ENCODE data around the gene GSTA3. TPM values are rescaled to one million over a fixed set of nuclear protein-coding genes. Genes with fewer than 3 reads are reported as not detected.
"Not testable (repeated sequence)": the region's sequence is repeated elsewhere in the genome, so short reads cannot be mapped to it uniquely, and the experiment has no call there.

GSTA3 gene
- total and polyA plus RNA-seq, 2 experiments from 2014 or later: not detected

GRCh38 chr6:52918771-52919170, 9.3 kb upstream of the GSTA3 start:
- DNase-seq (ENCODE audit: low spot score); H2AFZ ChIP-seq; H3K36me3 ChIP-seq (ENCODE audit: insufficient read depth); H3K9me2 ChIP-seq (ENCODE audit: insufficient read depth); H3K9me3 Mint-ChIP-seq; H3F3A ChIP-seq (replicated peaks; ENCODE audit: low read depth); H3K27me3 ChIP-seq (ENCODE audit: insufficient read depth); H3K4me2 ChIP-seq; H3K27ac ChIP-seq (ENCODE audit: low read depth); H3K79me2 ChIP-seq (replicated peaks; ENCODE audit: insufficient read depth); ATAC-seq; H3K27me3 Mint-ChIP-seq (ENCODE audit: insufficient read depth, low read depth, poor library complexity); H3K4me3 ChIP-seq; H3K36me3 Mint-ChIP-seq (ENCODE audit: low read depth); H4K20me1 ChIP-seq (replicated peaks; ENCODE audit: insufficient read depth); H3K4me3 Mint-ChIP-seq; H3K27ac Mint-ChIP-seq: not testable (repeated sequence)
- H3K4me1 ChIP-seq (ENCODE audit: insufficient read depth): peaks cover 13% of the 10 kb centered on the region
- H3K4me1 Mint-ChIP-seq: peaks cover 13% of the 10 kb centered on the region

GRCh38 chr6:52918027-52918686, 8.7 kb upstream of the GSTA3 start:
- H3K27ac Mint-ChIP-seq; H3K27me3 Mint-ChIP-seq (ENCODE audit: insufficient read depth, low read depth, poor library complexity): not testable (repeated sequence)

GRCh38 chr6:52914516-52914915, 5.0 kb upstream of the GSTA3 start:
- H3K36me3 Mint-ChIP-seq (ENCODE audit: low read depth): no peaks in the 10 kb centered on the region; the same call in 2 of the 3 replicates
- no peaks in the 10 kb centered on the region for H3K4me1 Mint-ChIP-seq
- Histone ChIP-seq H3K27me3 (ENCODE audit: insufficient read depth) (no peaks in the 10 kb centered on the region), H3K4me3 (no peak overlapping the region), H2AFZ (no peak overlapping the region), H3K9me2 (ENCODE audit: insufficient read depth) (no peaks in the 10 kb centered on the region), H3K4me1 (ENCODE audit: insufficient read depth) (no peaks in the 10 kb centered on the region), H3K27ac (ENCODE audit: low read depth) (no peak overlapping the region), H4K20me1 (replicated peaks; ENCODE audit: insufficient read depth) (no peaks in the 10 kb centered on the region), H3K4me2 (no peak overlapping the region), H3F3A (replicated peaks; ENCODE audit: low read depth) (no peaks in the 10 kb centered on the region), H3K79me2 (replicated peaks; ENCODE audit: insufficient read depth) (no peaks in the 10 kb centered on the region), H3K36me3 (ENCODE audit: insufficient read depth) (no peaks in the 10 kb centered on the region)
- no peak overlapping the region for H3K27ac Mint-ChIP-seq
- ATAC-seq: no peak
- DNase-seq (ENCODE audit: low spot score): no peak
- no peak overlapping the region for H3K4me3 Mint-ChIP-seq
- peaks cover 11% of the 10 kb centered on the region; the same call in 2 of the 3 replicates for H3K9me3 Mint-ChIP-seq
- peaks cover 6% of the 10 kb centered on the region for H3K27me3 Mint-ChIP-seq (ENCODE audit: insufficient read depth, low read depth, poor library complexity)
- TF ChIP-seq CTCF (conservative IDR thresholded peaks at IDR 0.05; ENCODE audit: low read depth in 2 of 2) (no peak), ZNF462 (CRISPR knock-in tag; IDR thresholded peaks at IDR 0.05) (no peak), JUNB (IDR thresholded peaks at IDR 0.05; ENCODE audit: unreplicated experiment) (no peak), EZH2phosphoT487 (IDR thresholded peaks at IDR 0.05; ENCODE audit: unreplicated experiment) (no peak), ETS1 (IDR thresholded peaks at IDR 0.05) (no peak), EZH2 (IDR thresholded peaks at IDR 0.05; ENCODE audit: low read depth, unreplicated experiment) (no peak), ZNF331 (CRISPR knock-in tag; IDR thresholded peaks at IDR 0.05; ENCODE audit: low read depth) (no peak)

More at GRCh38 chr6:52918027-52918686, 8.7 kb upstream of the GSTA3 start:
- H4K20me1 ChIP-seq (replicated peaks; ENCODE audit: insufficient read depth); H3K4me3 Mint-ChIP-seq; H3K4me3 ChIP-seq; H3K9me2 ChIP-seq (ENCODE audit: insufficient read depth); H3K79me2 ChIP-seq (replicated peaks; ENCODE audit: insufficient read depth); H3K4me2 ChIP-seq; H3K4me1 Mint-ChIP-seq; ATAC-seq; H3K27ac ChIP-seq (ENCODE audit: low read depth); H3K4me1 ChIP-seq (ENCODE audit: insufficient read depth); H3K27me3 ChIP-seq (ENCODE audit: insufficient read depth); H3K36me3 ChIP-seq (ENCODE audit: insufficient read depth); DNase-seq (ENCODE audit: low spot score); H3F3A ChIP-seq (replicated peaks; ENCODE audit: low read depth); H3K36me3 Mint-ChIP-seq (ENCODE audit: low read depth); H2AFZ ChIP-seq: not testable (repeated sequence)
- H3K9me3 Mint-ChIP-seq: peaks cover 11% of the 10 kb centered on the region; the same call in 2 of the 3 replicates

All from GM23338 (cell line).